K562 (cell line): ENCODE data around the gene CABP5. TPM values are rescaled to one million over a fixed set of nuclear protein-coding genes. Genes with fewer than 3 reads are reported as not detected.

Source experiments
- ATAC-seq: fragments of 200-7000 bp; cut with Tn5 transposase; 3 replicates; pipeline ENCODE4 v1.9.1; 2020; ENCODE audit warnings: moderate library complexity
- BruUV-seq: library from RNA; stranded (reverse); fragments of 400-500 nt; replicated peaks from 2 replicates; lab custom pipeline; 2021; lab: Mats Ljungman, UMichigan
- CTCF ChIA-PET: fragments of 300-600 bp; formaldehyde crosslinking; extraction: SDS; loops from one replicate; lab custom pipeline; 2021; ENCODE audit warnings: low intra/inter-chr PET ratio; lab: Yijun Ruan, JAX
- POLR2A ChIA-PET: fragments of 300-600, 350-650 bp; sonication (Branson Sonifier 250); formaldehyde crosslinking; extraction: SDS; loops from one replicate; lab custom pipeline; 2021; ENCODE audit warnings: antibody characterized with exemption, inconsistent platforms; lab: Yijun Ruan, JAX
- DNase-seq, 4 experiments: peaks; one replicate each; pipeline versions ENCODE4 v3.0.0 to v3.0.0-alpha.2; 2011 to 2018; ENCODE audit warnings: low spot score in 3 of 4, mixed read lengths in 3 of 4; ENCODE audit errors: extremely low read depth in 1 of 4
- FAIRE-seq: peaks from 2 replicates; lab custom pipeline; 2011; peaks lifted over from hg19 to GRCh38; lab: Jason Lieb, UNC
- H2AFZ ChIP-seq: 2 replicates; pipeline ENCODE4 v1.6.0; 2011; ENCODE audit warnings: low read depth, low read length, control low read depth, inconsistent platforms
- H3K27ac ChIP-seq: fragments of 200-600 bp; 3 replicates; pipeline ENCODE4 v1.8.0; 2011; ENCODE audit warnings: low read depth, mild to moderate bottlenecking, control low read depth, inconsistent platforms, low read length, moderate library complexity, mixed read lengths; ENCODE audit errors: extremely low read depth
- H3K27me3 ChIP-seq, 2 experiments: fragments of 300-600 bp in 1 of 2; 2 replicates in 1 of 2; 3 replicates in 1 of 2; pipeline versions ENCODE4 v1.6.0 to v1.8.0; 2011; ENCODE audit warnings: inconsistent platforms in 2 of 2, low read length in 2 of 2, mild to moderate bottlenecking in 1 of 2, mixed read lengths in 1 of 2, moderate library complexity in 1 of 2; ENCODE audit not compliant: control insufficient read depth in 2 of 2, insufficient read depth in 2 of 2
- H3K36me3 ChIP-seq: fragments of 300-600 bp; 3 replicates; pipeline ENCODE4 v1.8.0; 2011; ENCODE audit warnings: mild to moderate bottlenecking, low read length, inconsistent platforms; ENCODE audit not compliant: control insufficient read depth, insufficient read depth
- H3K4me1 ChIP-seq, 2 experiments: fragments of 200-600 bp in 1 of 2; replicated peaks in 1 of 2; 2 replicates in 1 of 2; 3 replicates in 1 of 2; pipeline versions ENCODE4 v1.5.1 to v1.8.0; 2011; ENCODE audit warnings: inconsistent platforms in 2 of 2, low read length in 2 of 2, mild to moderate bottlenecking in 1 of 2, mixed read lengths in 1 of 2, moderate library complexity in 1 of 2; ENCODE audit not compliant: control insufficient read depth in 2 of 2, insufficient read depth in 2 of 2
- H3K4me2 ChIP-seq: 2 replicates; pipeline ENCODE4 v1.6.1; 2011; ENCODE audit warnings: low read length, control low read depth, inconsistent platforms, mixed read lengths; ENCODE audit not compliant: insufficient read depth
- H3K4me3 ChIP-seq: fragments of 200-600 bp; sonication (generic), shearing (Covaris generic); 2 replicates; pipeline ENCODE4 v1.5.1; 2016; ENCODE audit warnings: control low read depth, inconsistent platforms
- H3K79me2 ChIP-seq: fragments of 200-600 bp; 3 replicates; pipeline ENCODE4 v1.8.0; 2011; ENCODE audit warnings: low read length, inconsistent platforms; ENCODE audit not compliant: control insufficient read depth, insufficient read depth
- H3K9ac ChIP-seq, 2 experiments: 2 replicates each; pipeline versions ENCODE4 v1.6.0 to v1.6.1; 2011; ENCODE audit warnings: low read depth in 2 of 2, low read length in 2 of 2, control low read depth in 1 of 2, inconsistent platforms in 1 of 2, mild to moderate bottlenecking in 1 of 2, mixed read lengths in 1 of 2; ENCODE audit not compliant: insufficient read depth in 1 of 2
- H3K9me1 ChIP-seq: one replicate; pipeline ENCODE4 v1.6.0; 2011; ENCODE audit warnings: inconsistent platforms, mild to moderate bottlenecking, low read length, moderate library complexity; ENCODE audit not compliant: control insufficient read depth, insufficient read depth
- H3K9me3 ChIP-seq: replicated peaks from 2 replicates; pipeline ENCODE4 v1.5.1; 2011; ENCODE audit warnings: low read depth, low read length, inconsistent platforms; ENCODE audit not compliant: control insufficient read depth, insufficient read depth
- H4K20me1 ChIP-seq: replicated peaks from 2 replicates; pipeline ENCODE4 v1.6.1; 2011; ENCODE audit warnings: low read length, inconsistent platforms, mixed read lengths; ENCODE audit not compliant: control insufficient read depth, insufficient read depth
- MAZ ChIP-seq, 2 experiments: fragments of 450-650 bp in 1 of 2; sonication (generic) in 1 of 2; formaldehyde crosslinking; IDR thresholded peaks in 1 of 2; conservative IDR thresholded peaks in 1 of 2; 2 replicates each; pipeline versions ENCODE4 v1.4.0 to v1.5.0; 2020; ENCODE audit warnings: mild to moderate bottlenecking in 1 of 2, missing genetic modification reagents in 1 of 2
- NFIC ChIP-seq: fragments of 450-650 bp; IDR thresholded peaks from 2 replicates; pipeline ENCODE4 v1.6.1; 2017; ENCODE audit warnings: mild to moderate bottlenecking, inconsistent platforms
- WGBS: fragments of 100-300 bp; shearing (Covaris generic); methylation state at CpG from one replicate; pipeline ENCODE4 v1.1.6; 2016; ENCODE audit warnings: low coverage, mixed read lengths; ENCODE audit not compliant: insufficient coverage; ENCODE audit errors: missing lambda C conversion rate; 5-methylcytosine and 5-hydroxymethylcytosine counted together
- in situ Hi-C: fragments of 300-500 bp; cut with MboI; formaldehyde crosslinking; loops from 4 replicates; pipeline ENCODE4 v1.15.0; 2018; ENCODE audit warnings: inconsistent platforms, mixed read lengths
- intact Hi-C: fragments of 100-400 bp; cut with micrococcal nuclease; formaldehyde crosslinking; loops from 2 replicates; pipeline ENCODE4 v1.14.2; 2022
- polyA plus RNA-seq, 8 experiments: library from polyadenylated mRNA; depleted of rRNA in 4 of 8; stranded (reverse) in 5 of 8; unstranded in 3 of 8; fragments of >200 nt; fragmentation: Nextera tagmentation in 2 of 8; fragmentation: Illumina TruSeq in 1 of 8; extraction: Ambion mirVana in 2 of 8; extraction: Trizol in 1 of 8; gene quantifications; 2 replicates each; pipeline versions ENCODE4 v1.2.1 to v1.2.3, GENCODE V29; 2011 to 2014; ENCODE audit warnings: inconsistent platforms in 1 of 8, missing spikeins in 1 of 8
- total RNA-seq, 7 experiments: library from RNA; depleted of rRNA in 6 of 7; stranded (reverse); fragments of >200 nt in 6 of 7; fragmentation: Illumina TruSeq in 2 of 7; extraction: Trizol in 2 of 7; gene quantifications; 2 replicates each; pipeline versions ENCODE4 v1.2.1 to v1.2.3, GENCODE V29; 2011 to 2021; ENCODE audit warnings: low replicate concordance in 1 of 7
- TF ChIP-seq, protein P1 (sequence below): IDR thresholded peaks from 3 replicates; pipeline ENCODE4 v1.6.1; 2011; ENCODE audit warnings: borderline replicate concordance, mild to moderate bottlenecking; ENCODE audit not compliant: insufficient read length, insufficient read depth
- TF ChIP-seq, protein P2 (sequence below): sonication (generic); formaldehyde crosslinking; IDR thresholded peaks from 2 replicates; pipeline ENCODE4 v1.8.0; 2022; ENCODE audit warnings: mild to moderate bottlenecking, missing genetic modification reagents
- TF ChIP-seq, protein P3 (sequence below): fragments of 450-650 bp; conservative IDR thresholded peaks from 2 replicates; pipeline ENCODE4 v1.6.1; 2016; ENCODE audit warnings: missing genetic modification characterization, low read depth, mild to moderate bottlenecking, missing compliant biosample characterization, moderate library complexity

The CABP5 gene
- total and polyA plus RNA-seq, 9 of the 15 experiments (the other 6 are each of a cell fraction or from before 2014, with no cell fraction given), result not detected

DNA sequence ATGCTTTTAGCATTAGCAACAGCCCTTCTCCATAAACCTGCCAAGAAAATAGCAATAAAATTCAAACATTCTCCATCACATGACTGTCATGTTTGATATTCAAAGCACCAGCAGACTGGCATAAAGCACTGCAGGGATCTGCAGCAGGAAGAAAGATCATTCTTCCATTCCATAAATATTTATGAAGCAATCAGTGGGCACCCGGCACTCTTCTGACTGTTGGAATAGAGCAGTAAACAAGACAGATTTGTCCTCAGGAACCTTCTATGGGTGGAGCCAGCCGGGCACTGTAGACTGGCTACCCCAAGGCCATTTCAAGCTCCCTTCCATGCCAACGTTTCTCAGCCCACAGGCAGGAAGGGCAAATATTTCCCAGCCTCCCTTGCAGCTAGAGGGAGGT is 41.2 kb upstream of the CABP5 start (continued):
- TF ChIP-seq, protein P1, sequence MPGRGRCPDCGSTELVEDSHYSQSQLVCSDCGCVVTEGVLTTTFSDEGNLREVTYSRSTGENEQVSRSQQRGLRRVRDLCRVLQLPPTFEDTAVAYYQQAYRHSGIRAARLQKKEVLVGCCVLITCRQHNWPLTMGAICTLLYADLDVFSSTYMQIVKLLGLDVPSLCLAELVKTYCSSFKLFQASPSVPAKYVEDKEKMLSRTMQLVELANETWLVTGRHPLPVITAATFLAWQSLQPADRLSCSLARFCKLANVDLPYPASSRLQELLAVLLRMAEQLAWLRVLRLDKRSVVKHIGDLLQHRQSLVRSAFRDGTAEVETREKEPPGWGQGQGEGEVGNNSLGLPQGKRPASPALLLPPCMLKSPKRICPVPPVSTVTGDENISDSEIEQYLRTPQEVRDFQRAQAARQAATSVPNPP, result no peak

DNA sequence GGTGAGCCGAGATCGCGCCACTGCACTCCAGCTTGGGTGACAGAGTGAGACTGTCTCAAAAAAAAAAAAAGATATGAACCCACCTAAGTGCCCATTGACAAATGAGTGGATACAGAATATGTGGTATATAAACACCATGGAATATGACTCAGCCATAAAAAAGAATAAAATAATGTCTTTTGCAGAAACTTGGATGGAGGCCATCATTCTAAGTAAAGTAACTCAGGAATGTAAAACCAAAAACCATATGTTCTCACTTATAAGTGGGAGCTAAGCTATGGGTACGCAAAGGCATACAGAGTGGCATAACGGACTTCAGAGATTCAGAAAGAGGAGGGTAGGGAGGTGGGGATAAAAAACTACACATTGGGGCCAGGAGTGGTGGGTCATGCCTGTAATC is 37.2 kb upstream of the CABP5 start:
- DNase-seq (no peak), FAIRE-seq (no peak), ATAC-seq (no peak)
- H3K4me2 ChIP-seq, result no peak overlapping the region
- intact Hi-C loops (no loop called here), in situ Hi-C loops (no loop called here)
- no peaks in the 10 kb centered on the region for H3K9me1 ChIP-seq
- H3K79me2 ChIP-seq, result no peaks in the 10 kb centered on the region
- no peaks in the 10 kb centered on the region for H4K20me1 ChIP-seq
- no TSS peak for BruUV-seq
- H3K36me3 ChIP-seq, result no peaks in the 10 kb centered on the region
- peaks cover 5 to 22% of the 10 kb centered on the region in 2 experiments; a peak in 4 of 5 replicates for H3K27me3 ChIP-seq
- H3K9ac ChIP-seq, result no peak overlapping the region
- no peak overlapping the region for H3K27ac ChIP-seq
- POLR2A ChIA-PET, result no interaction called here
- TF ChIP-seq MAZ (CRISPR knock-in tag; conservative IDR thresholded peaks at IDR 0.05 in 1 of 2, IDR thresholded peaks at IDR 0.05 in 1 of 2) (no peak), NFIC (0 out of 2 replicates have a peak, but pooled peaks have one; percentile 3)
- TF ChIP-seq, protein P2, sequence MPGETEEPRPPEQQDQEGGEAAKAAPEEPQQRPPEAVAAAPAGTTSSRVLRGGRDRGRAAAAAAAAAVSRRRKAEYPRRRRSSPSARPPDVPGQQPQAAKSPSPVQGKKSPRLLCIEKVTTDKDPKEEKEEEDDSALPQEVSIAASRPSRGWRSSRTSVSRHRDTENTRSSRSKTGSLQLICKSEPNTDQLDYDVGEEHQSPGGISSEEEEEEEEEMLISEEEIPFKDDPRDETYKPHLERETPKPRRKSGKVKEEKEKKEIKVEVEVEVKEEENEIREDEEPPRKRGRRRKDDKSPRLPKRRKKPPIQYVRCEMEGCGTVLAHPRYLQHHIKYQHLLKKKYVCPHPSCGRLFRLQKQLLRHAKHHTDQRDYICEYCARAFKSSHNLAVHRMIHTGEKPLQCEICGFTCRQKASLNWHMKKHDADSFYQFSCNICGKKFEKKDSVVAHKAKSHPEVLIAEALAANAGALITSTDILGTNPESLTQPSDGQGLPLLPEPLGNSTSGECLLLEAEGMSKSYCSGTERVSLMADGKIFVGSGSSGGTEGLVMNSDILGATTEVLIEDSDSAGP (CRISPR knock-in tag), result no peak
- TF ChIP-seq, protein P3, sequence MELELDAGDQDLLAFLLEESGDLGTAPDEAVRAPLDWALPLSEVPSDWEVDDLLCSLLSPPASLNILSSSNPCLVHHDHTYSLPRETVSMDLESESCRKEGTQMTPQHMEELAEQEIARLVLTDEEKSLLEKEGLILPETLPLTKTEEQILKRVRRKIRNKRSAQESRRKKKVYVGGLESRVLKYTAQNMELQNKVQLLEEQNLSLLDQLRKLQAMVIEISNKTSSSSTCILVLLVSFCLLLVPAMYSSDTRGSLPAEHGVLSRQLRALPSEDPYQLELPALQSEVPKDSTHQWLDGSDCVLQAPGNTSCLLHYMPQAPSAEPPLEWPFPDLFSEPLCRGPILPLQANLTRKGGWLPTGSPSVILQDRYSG (tag), result no peak
- CTCF ChIA-PET, result no interaction called here
- H3K4me3 ChIP-seq, result no peak overlapping the region
- H3K9me3 ChIP-seq, result no peaks in the 10 kb centered on the region
- H2AFZ ChIP-seq, result no peak overlapping the region
- 19% methylated on average over 5 of the region's 5 CpGs for WGBS
- H3K4me1 ChIP-seq, result no peaks in the 10 kb centered on the region; a peak in 1 of 5 replicates
